Endothelial cell of umbilical vein (primary cell): ENCODE measurements around the gene TUBB4B. TPM values are rescaled to one million over a fixed set of nuclear protein-coding genes. Genes with fewer than 3 reads are reported as not detected.

Source experiments
- BruUV-seq: library from RNA; stranded (reverse); fragments of 400-500 nt; replicated peaks from 2 replicates; lab custom pipeline; 2021; lab: Mats Ljungman, UMichigan
- CTCF ChIA-PET: fragments of 300-600, 350-600 bp; sonication (Branson Sonifier 250); formaldehyde crosslinking; loops from one replicate; lab custom pipeline; 2021; ENCODE audit warnings: antibody characterized with exemption, inconsistent platforms; lab: Charles Lee
- POLR2A ChIA-PET: fragments of 300-600, 350-600 bp; sonication (Branson Sonifier 250); formaldehyde crosslinking; loops from one replicate; lab custom pipeline; 2021; ENCODE audit warnings: antibody characterized with exemption, inconsistent platforms; lab: Charles Lee
- DNase-seq: peaks from one replicate; pipeline ENCODE4 v3.0.0-alpha.2; 2011; ENCODE audit warnings: low read depth, low spot score
- FAIRE-seq: peaks from 2 replicates; lab custom pipeline; 2011; peaks lifted over from hg19 to GRCh38; lab: Jason Lieb, UNC
- H2AFZ ChIP-seq: 2 replicates; pipeline ENCODE4 v1.6.0; 2012; ENCODE audit warnings: low read depth, low read length, control low read depth, inconsistent platforms
- H3K27ac ChIP-seq: 2 replicates; pipeline ENCODE4 v1.5.1; 2011; ENCODE audit warnings: low read depth, mild to moderate bottlenecking, control low read depth, low read length, moderate library complexity; ENCODE audit not compliant: insufficient read depth
- H3K27me3 ChIP-seq, 2 experiments: 2 replicates each; pipeline versions ENCODE4 v1.6.0 to v1.6.1; 2011; ENCODE audit warnings: low read length in 2 of 2, mixed read lengths in 1 of 2; ENCODE audit not compliant: control insufficient read depth in 2 of 2, insufficient read depth in 2 of 2
- H3K36me3 ChIP-seq, 2 experiments: 2 replicates in 1 of 2; 3 replicates in 1 of 2; pipeline ENCODE4 v1.5.1; 2011; ENCODE audit warnings: low read length in 2 of 2, mild to moderate bottlenecking in 1 of 2, moderate library complexity in 1 of 2; ENCODE audit not compliant: control insufficient read depth in 2 of 2, insufficient read depth in 2 of 2; ENCODE audit errors: extremely low read depth in 1 of 2
- H3K4me1 ChIP-seq: 3 replicates; pipeline ENCODE4 v1.5.1; 2011; ENCODE audit warnings: mild to moderate bottlenecking, low read length; ENCODE audit not compliant: control insufficient read depth, insufficient read depth; ENCODE audit errors: extremely low read depth
- H3K4me2 ChIP-seq: 2 replicates; pipeline ENCODE4 v1.6.1; 2011; ENCODE audit warnings: low read length, control low read depth, mixed read lengths; ENCODE audit not compliant: insufficient read depth
- H3K4me3 ChIP-seq, 3 experiments: fragments of 200-600 bp in 1 of 3; sonication (generic), shearing (Covaris generic) in 1 of 3; replicated peaks in 1 of 3; 2 replicates each; pipeline ENCODE4 v1.5.1; 2011 to 2016; ENCODE audit warnings: control low read depth in 3 of 3, low read length in 3 of 3, mild to moderate bottlenecking in 2 of 3, inconsistent platforms in 1 of 3, low read depth in 1 of 3, moderate library complexity in 1 of 3; ENCODE audit not compliant: insufficient read depth in 1 of 3
- H3K79me2 ChIP-seq: 2 replicates; pipeline ENCODE4 v1.6.0; 2012; ENCODE audit warnings: low read length, inconsistent platforms; ENCODE audit not compliant: control insufficient read depth, insufficient read depth
- H3K9ac ChIP-seq: replicated peaks from 2 replicates; pipeline ENCODE3; 2011; ENCODE audit warnings: low read length, control low read depth; ENCODE audit not compliant: insufficient read depth; ENCODE audit errors: extremely low read depth
- H3K9me1 ChIP-seq: replicated peaks from 3 replicates; pipeline ENCODE4 v1.6.0; 2011; ENCODE audit warnings: mild to moderate bottlenecking, low read length; ENCODE audit not compliant: control insufficient read depth, insufficient read depth; ENCODE audit errors: extremely low read depth
- H3K9me3 ChIP-seq: replicated peaks from 2 replicates; pipeline ENCODE4 v1.5.1; 2012; ENCODE audit warnings: low read length, inconsistent platforms; ENCODE audit not compliant: control insufficient read depth, insufficient read depth
- H4K20me1 ChIP-seq: replicated peaks from 2 replicates; pipeline ENCODE3; 2011; ENCODE audit warnings: mild to moderate bottlenecking, low read length; ENCODE audit not compliant: control insufficient read depth, insufficient read depth; ENCODE audit errors: extremely low read depth
- CTCF ChIP-seq, 2 donors: IDR thresholded peaks; 1 replicate in 1 of 2; 2 replicates in 1 of 2; pipeline ENCODE4 v1.5.1; 2011; ENCODE audit warnings: low read length in 2 of 2, mild to moderate bottlenecking in 2 of 2, moderate library complexity in 2 of 2, control low read depth in 1 of 2, inconsistent platforms in 1 of 2, low read depth in 1 of 2; ENCODE audit not compliant: insufficient read depth in 1 of 2; ENCODE audit errors: extremely low read depth in 1 of 2
- EZH2 ChIP-seq: IDR thresholded peaks from 2 replicates; pipeline ENCODE4 v1.6.1; 2012; ENCODE audit warnings: borderline replicate concordance, low read depth, mild to moderate bottlenecking, moderate library complexity, low read length, inconsistent platforms; ENCODE audit not compliant: severe bottlenecking
- FOS ChIP-seq: IDR thresholded peaks from 2 replicates; pipeline ENCODE4 v1.6.1; 2011; ENCODE audit warnings: mild to moderate bottlenecking, low read length, moderate library complexity, borderline replicate concordance; ENCODE audit not compliant: insufficient read depth
- GATA2 ChIP-seq: IDR thresholded peaks from 2 replicates; pipeline ENCODE4 v1.7.0; 2011; ENCODE audit warnings: low read depth, mild to moderate bottlenecking, moderate library complexity, mixed read lengths, low read length; ENCODE audit not compliant: insufficient read length, insufficient read depth
- JUN ChIP-seq: IDR thresholded peaks from 2 replicates; pipeline ENCODE4 v1.6.1; 2011; ENCODE audit warnings: borderline replicate concordance, low read depth; ENCODE audit not compliant: insufficient read length, insufficient read depth
- MAX ChIP-seq: IDR thresholded peaks from 2 replicates; pipeline ENCODE4 v1.6.1; 2011; ENCODE audit not compliant: insufficient read depth, insufficient read length
- MYC ChIP-seq: IDR thresholded peaks from one replicate; pipeline ENCODE4 v1.6.1; 2011; ENCODE audit warnings: mild to moderate bottlenecking, low read depth, low read length
- POLR2A ChIP-seq: IDR thresholded peaks from 2 replicates; pipeline ENCODE4 v1.6.1; 2012; ENCODE audit warnings: low read depth, mild to moderate bottlenecking, control low read depth, low read length
- POLR2AphosphoS5 ChIP-seq: IDR thresholded peaks from 2 replicates; pipeline ENCODE4 v1.6.1; 2012; ENCODE audit warnings: low read depth, mild to moderate bottlenecking, control low read depth, low read length, moderate library complexity; ENCODE audit not compliant: insufficient read depth
- dilution Hi-C: fragments of 300-500 bp; cut with MboI; formaldehyde crosslinking; loops from one replicate; pipeline ENCODE4 v1.15.0; 2019; ENCODE audit warnings: low sequenced_read_pairs; ENCODE audit not compliant: extremely low pct_ligation_motif_present
- intact Hi-C: fragments of 100-400 bp; cut with micrococcal nuclease; formaldehyde crosslinking; loops from one replicate; pipeline ENCODE4 v1.10.0; 2022
- polyA plus RNA-seq, 4 experiments: library from polyadenylated mRNA; depleted of rRNA in 3 of 4; stranded (reverse) in 3 of 4; unstranded in 1 of 4; fragments of >200 nt; gene quantifications; 2 replicates each; pipeline versions ENCODE4 v1.2.1 to v1.2.3, GENCODE V29; 2011 to 2012; ENCODE audit warnings: missing spikeins in 1 of 4
- total RNA-seq: library from RNA; stranded (reverse); gene quantifications from 2 replicates; pipeline ENCODE4 v1.2.3, GENCODE V29; 2021

The TUBB4B gene
- total and polyA plus RNA-seq, 2 donors (not counting 3 experiments of a cell fraction or from before 2014, with no cell fraction given) = 418 to 558 TPM

- H3K79me2 ChIP-seq = peaks cover 12% of the 10 kb centered on the region
- H3K4me1 ChIP-seq = peaks cover 15% of the 10 kb centered on the region
- H3K4me2 ChIP-seq = peak overlapping the region; percentile 46
- TF ChIP-seq MAX = no peak
- dilution Hi-C loops (no loop called here), intact Hi-C loops (loop anchor here (1.0 to 2.0 kb wide), 5 partner anchors 10 to 70 kb away; partner anchors contain the start of gene TUBB4B)
- H2AFZ ChIP-seq = no peak overlapping the region
- ChIA-PET POLR2A (no interaction called here), CTCF (interaction anchor here (1.2 to 1.7 kb wide), 4 partner anchors 11 to 37 kb away, joined by 5 to 8 read pairs (median 6); partner anchors contain the start of genes ANAPC2, RNF224 and SSNA1)
- H3K27ac ChIP-seq = no peak overlapping the region
- no peak overlapping the region for H3K9ac ChIP-seq
- no peaks in the 10 kb centered on the region for H4K20me1 ChIP-seq
- H3K4me3 ChIP-seq = peak overlapping the region in 1 of 3 experiments; percentile 43
- no TSS peak for BruUV-seq
- H3K9me1 ChIP-seq = no peaks in the 10 kb centered on the region
- H3K36me3 ChIP-seq = no peaks in the 10 kb centered on the region
- DNase-seq (peak; percentile 12), FAIRE-seq (no peak)
- H3K27me3 ChIP-seq = no peaks in the 10 kb centered on the region
- H3K9me3 ChIP-seq = no peaks in the 10 kb centered on the region
Observed at GRCh38 chr9:137199411-137200121, 41.5 kb upstream of the TUBB4B start.

- Histone ChIP-seq H2AFZ (peak within 1 kb of the TSS; percentile 55), H3K9me1 (no peaks in the 10 kb centered on the region), H3K4me3 (peak within 1 kb of the TSS in 2 of 3 experiments; percentile 27 to 80), H3K9me3 (no peaks in the 10 kb centered on the region), H3K27ac (no peak within 1 kb of the TSS), H3K4me1 (peaks cover 21% of the 10 kb centered on the region), H3K27me3 (no peaks in the 10 kb centered on the region), H3K4me2 (peak within 1 kb of the TSS; percentile 46), H3K36me3 (no peaks in the 10 kb centered on the region), H3K79me2 (peaks cover 19% of the 10 kb centered on the region), H3K9ac (no peak within 1 kb of the TSS), H4K20me1 (no peaks in the 10 kb centered on the region)
- intact Hi-C loops = loop anchor here (1.0 to 2.0 kb wide), 5 partner anchors 11 to 71 kb away; partner anchors contain the start of gene TUBB4B
- CTCF ChIA-PET = interaction anchor here (0.8 to 1.5 kb wide), 7 partner anchors 11 to 154 kb away, joined by 3 to 7 read pairs (median 3); partner anchors contain the start of genes CYSRT1, NPDC1, RNF208 and RNF224
- BruUV-seq = no TSS peak
- DNase-seq (peak; percentile 98), FAIRE-seq (peak; percentile 96)
- POLR2A ChIA-PET = interaction anchor here (0.6 to 1.2 kb wide), 6 partner anchors 11 to 75 kb away, joined by 3 to 10 read pairs (median 6); partner anchors contain the start of genes ANAPC2, SSNA1 and TUBB4B
- dilution Hi-C loops = no loop called here
- TF ChIP-seq POLR2A (peak; percentile 98), GATA2 (no peak), JUN (no peak), MYC (no peak), CTCF (IDR thresholded peaks at IDR 0.05; ENCODE audit: extremely low read depth in 1 of 2, insufficient read depth in 1 of 2, low read depth in 1 of 2, low read length in 2 of 2) (no peak), POLR2AphosphoS5 (peak; percentile 92), EZH2 (no peak), FOS (no peak), MAX (no peak)
Observed at GRCh38 chr9:137200311-137201204, 40.5 kb upstream of the TUBB4B start, which contains the start of gene TPRN. TSS of gene TPRN (minus strand) at chr9:137200741. CDS start at chr9:137200711, 30 bp downstream.
